OCI-LY1 (cell line): ENCODE measurements around the gene RCE1.

Experiments used
- H2AFZ ChIP-seq: fragments of 200-600 bp; sonication (generic), shearing (Covaris generic); 2 replicates; pipeline ENCODE4 v1.6.0; 2014; ENCODE audit warnings: antibody characterized with exemption, mild to moderate bottlenecking, low read length
- H3F3A ChIP-seq: fragments of 200-600 bp; sonication (generic), shearing (Covaris generic); 2 replicates; pipeline ENCODE4 v1.6.0; 2014; ENCODE audit warnings: mild to moderate bottlenecking, antibody characterized with exemption, low read length, moderate library complexity; ENCODE audit not compliant: insufficient read depth
- H3K27ac ChIP-seq: fragments of 200-600 bp; sonication (generic); 2 replicates; pipeline ENCODE4 v1.5.1; 2014; ENCODE audit warnings: low read length, mixed run types, mild to moderate bottlenecking, low read depth; ENCODE audit not compliant: poor library complexity, severe bottlenecking
- H3K27me3 ChIP-seq: fragments of 200-600 bp; sonication (generic); 2 replicates; pipeline ENCODE4 v1.6.0; 2014; ENCODE audit warnings: antibody characterized with exemption, mild to moderate bottlenecking, low read length, moderate library complexity; ENCODE audit not compliant: insufficient read depth
- H3K36me3 ChIP-seq: fragments of 200-600 bp; sonication (generic); 2 replicates; pipeline ENCODE4 v1.6.1; 2014; ENCODE audit warnings: mild to moderate bottlenecking, antibody characterized with exemption, low read length, moderate library complexity, mixed read lengths; ENCODE audit not compliant: insufficient read depth
- H3K4me1 ChIP-seq: fragments of 200-600 bp; sonication (generic); 2 replicates; pipeline ENCODE4 v1.5.1; 2014; ENCODE audit warnings: mild to moderate bottlenecking, low read length, moderate library complexity; ENCODE audit not compliant: insufficient read depth, severe bottlenecking
- H3K4me2 ChIP-seq: fragments of 200-600 bp; sonication (generic), shearing (Covaris generic); 2 replicates; pipeline ENCODE4 v1.6.1; 2014; ENCODE audit warnings: low read length
- H3K4me3 ChIP-seq: fragments of 200-600 bp; sonication (generic); 2 replicates; pipeline ENCODE4 v1.5.1; 2014; ENCODE audit warnings: low read length, low read depth, mild to moderate bottlenecking, mixed read lengths; ENCODE audit not compliant: poor library complexity, severe bottlenecking
- H3K79me2 ChIP-seq: fragments of 200-600 bp; shearing (Covaris generic); 2 replicates; pipeline ENCODE4 v1.6.1; 2016; ENCODE audit warnings: mixed run types, low read length, mixed read lengths; ENCODE audit not compliant: insufficient read depth
- H3K9ac ChIP-seq: fragments of 200-600 bp; sonication (generic), shearing (Covaris generic); 2 replicates; pipeline ENCODE4 v1.6.1; 2014; ENCODE audit warnings: mild to moderate bottlenecking, low read length, mixed read lengths
- H3K9me2 ChIP-seq: fragments of 200-600 bp; sonication (generic), shearing (Covaris generic); 2 replicates; pipeline ENCODE4 v1.6.1; 2014; ENCODE audit warnings: low read depth, mild to moderate bottlenecking, low read length, mixed read lengths
- H3K9me3 ChIP-seq: fragments of 200-600 bp; shearing (Covaris generic); 2 replicates; pipeline ENCODE4 v1.6.1; 2014; ENCODE audit warnings: low read length, mixed read lengths
- H4K20me1 ChIP-seq: fragments of 200-600 bp; sonication (generic), shearing (Covaris generic); 2 replicates; pipeline ENCODE4 v1.6.0; 2016; ENCODE audit warnings: mild to moderate bottlenecking, low read length; ENCODE audit not compliant: insufficient read depth
- CTCF ChIP-seq: fragments of 200-600 bp; sonication (generic), shearing (Covaris generic); IDR thresholded peaks from 2 replicates; pipeline ENCODE4 v1.5.1; 2017; ENCODE audit warnings: mild to moderate bottlenecking, antibody characterized with exemption, low read length, moderate library complexity, mixed read lengths
- EZH2 ChIP-seq: fragments of 200-600 bp; sonication (generic), shearing (Covaris generic); IDR thresholded peaks from 2 replicates; pipeline ENCODE4 v1.8.0; 2017; ENCODE audit warnings: borderline replicate concordance, mixed run types, mild to moderate bottlenecking, antibody characterized with exemption, low read length, moderate library complexity, mixed read lengths

Gene RCE1

GRCh38 chr11:66866511-66866986, 23.3 kb downstream of the RCE1 start:
- Histone ChIP-seq H3K79me2 (no peaks in the 10 kb centered on the region), H3F3A (no peaks in the 10 kb centered on the region), H3K4me2 (no peak overlapping the region), H3K27ac (no peak overlapping the region), H3K9ac (no peak overlapping the region), H3K36me3 (no peaks in the 10 kb centered on the region), H3K4me3 (no peak overlapping the region), H3K4me1 (peaks cover 21% of the 10 kb centered on the region), H2AFZ (no peak overlapping the region), H4K20me1 (no peaks in the 10 kb centered on the region), H3K9me3 (no peaks in the 10 kb centered on the region), H3K9me2 (no peaks in the 10 kb centered on the region), H3K27me3 (peaks cover 10% of the 10 kb centered on the region)
- TF ChIP-seq EZH2 (no peak), CTCF (no peak)

- H3K9me2 ChIP-seq, result no peaks in the 10 kb centered on the region
- peak; percentile 19; the same call in 1 of the 2 replicates for TF ChIP-seq CTCF
- no peak for TF ChIP-seq EZH2
- no peaks in the 10 kb centered on the region for H4K20me1 ChIP-seq
- no peak overlapping the region for H3K4me3 ChIP-seq
- no peak overlapping the region for H3K4me2 ChIP-seq
- H3K27me3 ChIP-seq, result peaks cover 5% of the 10 kb centered on the region; the same call in 1 of the 2 replicates
- H3K9ac ChIP-seq, result no peak overlapping the region
- H3K9me3 ChIP-seq, result no peaks in the 10 kb centered on the region
- no peak overlapping the region for H3K27ac ChIP-seq
- no peak overlapping the region for H2AFZ ChIP-seq
- H3F3A ChIP-seq, result no peaks in the 10 kb centered on the region
- no peaks in the 10 kb centered on the region for H3K36me3 ChIP-seq
- H3K4me1 ChIP-seq, result peaks cover 21% of the 10 kb centered on the region
- no peaks in the 10 kb centered on the region for H3K79me2 ChIP-seq
Observed at GRCh38 chr11:66867425-66868040, 24.3 kb downstream of the RCE1 start.

GRCh38 chr11:66868082-66868725, 25.0 kb downstream of the RCE1 start:
- no peaks in the 10 kb centered on the region for H3K36me3 ChIP-seq
- H3K4me2 ChIP-seq, result peak overlapping the region; percentile 45
- H2AFZ ChIP-seq, result no peak overlapping the region

More at GRCh38 chr11:66868082-66868725, 25.0 kb downstream of the RCE1 start:
- Histone ChIP-seq H3K79me2 (no peaks in the 10 kb centered on the region), H3K9me2 (no peaks in the 10 kb centered on the region), H3F3A (no peaks in the 10 kb centered on the region), H4K20me1 (no peaks in the 10 kb centered on the region), H3K9me3 (no peaks in the 10 kb centered on the region), H3K4me3 (no peak overlapping the region), H3K9ac (no peak overlapping the region), H3K27me3 (peaks cover 5% of the 10 kb centered on the region; the same call in 1 of the 2 replicates), H3K27ac (no peak overlapping the region), H3K4me1 (peaks cover 21% of the 10 kb centered on the region)
- TF ChIP-seq EZH2, result no peak
- TF ChIP-seq CTCF, result no peak
